ENCODE results near the gene ZNF148. TPM values are rescaled to one million over a fixed set of nuclear protein-coding genes. Genes with fewer than 3 reads are reported as not detected.

ZNF148 gene
- total RNA-seq, 2 donors from 2014 or later, result 33.8 to 37.8 TPM

DNA sequence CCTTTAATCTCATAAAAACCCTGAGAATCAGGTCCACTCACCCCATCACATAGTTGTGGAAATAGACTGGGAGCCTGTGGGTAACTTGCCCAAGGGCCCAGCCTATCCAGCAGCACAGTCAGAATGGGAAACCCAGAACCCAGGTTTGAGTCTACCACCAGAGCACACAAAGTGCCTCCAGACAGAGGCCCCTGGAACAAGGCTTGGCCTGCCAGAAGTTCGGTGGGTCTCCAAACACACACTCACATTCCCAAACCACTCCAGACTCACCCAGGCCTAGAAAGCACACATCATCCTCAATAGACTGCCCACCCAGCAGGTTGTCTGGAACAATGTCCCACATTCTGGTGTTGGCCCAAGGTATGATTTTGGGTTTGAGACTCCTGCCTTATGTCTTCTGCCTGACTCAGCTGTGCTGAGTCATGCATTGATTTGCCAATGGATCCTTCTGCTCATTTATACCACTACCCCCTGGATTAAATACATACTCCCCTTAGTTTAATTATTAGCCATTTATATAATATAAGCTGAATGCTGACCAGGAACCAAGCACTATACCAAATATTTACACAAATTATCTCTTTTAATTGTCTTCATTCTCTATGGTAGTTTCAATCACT, 167.1 kb downstream of the ZNF148 start:
- H3K27ac Mint-ChIP-seq, result no peak overlapping the region

DNA sequence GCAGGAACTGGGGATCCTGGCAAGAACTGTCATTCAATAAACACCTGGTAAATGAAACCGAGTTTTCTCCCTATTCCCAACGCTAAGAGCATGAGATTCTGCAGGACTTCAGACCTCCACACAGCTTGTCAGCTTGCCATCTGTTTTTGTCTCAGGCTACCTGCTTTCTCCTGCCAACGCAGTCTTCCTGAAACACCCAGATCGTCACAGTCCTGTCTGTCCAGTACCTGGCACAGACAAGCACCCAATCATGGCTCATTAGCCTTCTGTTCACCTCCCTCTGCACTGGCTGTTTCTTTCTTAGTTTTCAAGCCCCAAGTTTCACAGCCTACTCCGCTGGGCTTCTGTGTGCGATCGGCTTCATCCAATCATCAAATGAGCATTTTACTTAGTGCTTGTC, 167.6 kb downstream of the ZNF148 start:
- H3K4me1 ChIP-seq (ENCODE audit: control insufficient read depth, insufficient read depth, low read length), result no peaks in the 10 kb centered on the region
- no peak overlapping the region for H3K27ac ChIP-seq (ENCODE audit: low read depth, low read length)
- Mint-ChIP-seq H3K4me3 (no peak overlapping the region), H3K36me3 (ENCODE audit: low read depth) (peaks cover 3% of the 10 kb centered on the region), H3K27ac (no peak overlapping the region), H3K27me3 (ENCODE audit: insufficient read depth) (no peaks in the 10 kb centered on the region), H3K4me1 (peaks cover 12% of the 10 kb centered on the region), H3K9me3 (no peaks in the 10 kb centered on the region)
- WGBS, 2 experiments (ENCODE audit: insufficient coverage in 1 of 2, insufficient read length in 1 of 2), result 86 to 92% methylated on average over 7 of the region's 7 CpGs
- no peaks in the 10 kb centered on the region for H3K9me3 ChIP-seq (ENCODE audit: control insufficient read depth, low read length)
- no peaks in the 10 kb centered on the region for H3K36me3 ChIP-seq (ENCODE audit: control insufficient read depth, insufficient read depth, low read length)
- no peaks in the 10 kb centered on the region for H3K27me3 ChIP-seq (ENCODE audit: control insufficient read depth, insufficient read depth, low read length, poor library complexity, severe bottlenecking)
- TF ChIP-seq, protein P1, sequence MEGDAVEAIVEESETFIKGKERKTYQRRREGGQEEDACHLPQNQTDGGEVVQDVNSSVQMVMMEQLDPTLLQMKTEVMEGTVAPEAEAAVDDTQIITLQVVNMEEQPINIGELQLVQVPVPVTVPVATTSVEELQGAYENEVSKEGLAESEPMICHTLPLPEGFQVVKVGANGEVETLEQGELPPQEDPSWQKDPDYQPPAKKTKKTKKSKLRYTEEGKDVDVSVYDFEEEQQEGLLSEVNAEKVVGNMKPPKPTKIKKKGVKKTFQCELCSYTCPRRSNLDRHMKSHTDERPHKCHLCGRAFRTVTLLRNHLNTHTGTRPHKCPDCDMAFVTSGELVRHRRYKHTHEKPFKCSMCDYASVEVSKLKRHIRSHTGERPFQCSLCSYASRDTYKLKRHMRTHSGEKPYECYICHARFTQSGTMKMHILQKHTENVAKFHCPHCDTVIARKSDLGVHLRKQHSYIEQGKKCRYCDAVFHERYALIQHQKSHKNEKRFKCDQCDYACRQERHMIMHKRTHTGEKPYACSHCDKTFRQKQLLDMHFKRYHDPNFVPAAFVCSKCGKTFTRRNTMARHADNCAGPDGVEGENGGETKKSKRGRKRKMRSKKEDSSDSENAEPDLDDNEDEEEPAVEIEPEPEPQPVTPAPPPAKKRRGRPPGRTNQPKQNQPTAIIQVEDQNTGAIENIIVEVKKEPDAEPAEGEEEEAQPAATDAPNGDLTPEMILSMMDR (conservative IDR thresholded peaks at IDR 0.05), result no peak
- no peak overlapping the region for H3K9ac ChIP-seq (ENCODE audit: extremely low read depth, low read length, poor library complexity, severe bottlenecking)
- no peak for DNase-seq
- H3K4me3 ChIP-seq (ENCODE audit: low read length), result no peak overlapping the region

More for the DNA sequence above, 167.1 kb downstream of the ZNF148 start:
- Histone ChIP-seq H3K9me3 (ENCODE audit: control insufficient read depth, low read length) (no peaks in the 10 kb centered on the region), H3K4me1 (ENCODE audit: control insufficient read depth, insufficient read depth, low read length) (no peaks in the 10 kb centered on the region), H3K27me3 (ENCODE audit: control insufficient read depth, insufficient read depth, low read length, poor library complexity, severe bottlenecking) (peaks cover 3% of the 10 kb centered on the region), H3K36me3 (ENCODE audit: control insufficient read depth, insufficient read depth, low read length) (no peaks in the 10 kb centered on the region), H3K4me3 (ENCODE audit: low read length) (no peak overlapping the region), H3K27ac (ENCODE audit: low read depth, low read length) (no peak overlapping the region), H3K9ac (ENCODE audit: extremely low read depth, low read length, poor library complexity, severe bottlenecking) (no peak overlapping the region)
- Mint-ChIP-seq H3K27me3 (ENCODE audit: insufficient read depth) (no peaks in the 10 kb centered on the region), H3K4me1 (peaks cover 15% of the 10 kb centered on the region), H3K9me3 (no peaks in the 10 kb centered on the region), H3K4me3 (no peak overlapping the region), H3K36me3 (ENCODE audit: low read depth) (peaks cover 3% of the 10 kb centered on the region)
- 92% methylated on average over 1 of the region's 1 CpG; no CpG with 5 or more reads in 1 of the 2 experiments for WGBS, 2 experiments (ENCODE audit: insufficient coverage in 1 of 2, insufficient read length in 1 of 2)
- no peak for DNase-seq
- TF ChIP-seq, protein P1 (conservative IDR thresholded peaks at IDR 0.05), result no peak

DNA sequence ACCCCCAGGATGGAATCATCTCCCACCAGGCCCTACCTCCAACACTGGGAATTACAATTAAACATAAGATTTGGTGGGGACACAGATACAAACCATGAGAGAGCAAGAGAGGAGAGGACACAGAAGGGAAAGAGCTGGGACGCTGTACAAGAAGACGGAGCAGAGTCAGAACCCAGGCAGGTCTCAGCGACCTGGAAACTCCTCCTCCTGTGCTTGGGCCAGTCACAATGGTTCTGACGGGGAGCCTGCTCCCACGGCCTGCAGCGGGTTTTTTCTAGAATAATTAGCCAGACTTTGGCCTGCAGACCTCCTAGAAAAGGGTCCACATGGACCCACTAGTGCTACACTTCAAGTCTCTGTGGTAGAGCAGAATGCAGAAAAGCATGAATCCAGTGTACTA, 168.2 kb downstream of the ZNF148 start:
- H3K27me3 Mint-ChIP-seq (ENCODE audit: insufficient read depth), result no peaks in the 10 kb centered on the region
- Histone ChIP-seq H3K36me3 (ENCODE audit: control insufficient read depth, insufficient read depth, low read length) (no peaks in the 10 kb centered on the region), H3K9me3 (ENCODE audit: control insufficient read depth, low read length) (no peaks in the 10 kb centered on the region), H3K4me3 (ENCODE audit: low read length) (no peak overlapping the region), H3K9ac (ENCODE audit: extremely low read depth, low read length, poor library complexity, severe bottlenecking) (no peak overlapping the region), H3K4me1 (ENCODE audit: control insufficient read depth, insufficient read depth, low read length) (no peaks in the 10 kb centered on the region), H3K27me3 (ENCODE audit: control insufficient read depth, insufficient read depth, low read length, poor library complexity, severe bottlenecking) (no peaks in the 10 kb centered on the region), H3K27ac (ENCODE audit: low read depth, low read length) (no peak overlapping the region)
- TF ChIP-seq, protein P1 (conservative IDR thresholded peaks at IDR 0.05), result no peak
- H3K36me3 Mint-ChIP-seq (ENCODE audit: low read depth), result peaks cover 3% of the 10 kb centered on the region
- DNase-seq, result no peak
- H3K4me1 Mint-ChIP-seq, result peaks cover 12% of the 10 kb centered on the region
- H3K27ac Mint-ChIP-seq, result no peak overlapping the region
- no peaks in the 10 kb centered on the region for H3K9me3 Mint-ChIP-seq
- no peak overlapping the region for H3K4me3 Mint-ChIP-seq
- WGBS, 2 experiments (ENCODE audit: insufficient coverage in 1 of 2, insufficient read length in 1 of 2), result 76 to 84% methylated on average over 6 of the region's 6 CpGs
